Osteoblast (primary cell): ENCODE measurements around the gene PCK2. TPM values are rescaled to one million over a fixed set of nuclear protein-coding genes. Genes with fewer than 3 reads are reported as not detected.

Experiments
- DNase-seq: peaks from one replicate; pipeline ENCODE4 v3.0.0; 2011; ENCODE audit warnings: low spot score, mixed read lengths; ENCODE audit not compliant: insufficient read length; ENCODE audit errors: missing footprints
- H2AFZ ChIP-seq: 2 replicates; pipeline ENCODE4 v1.6.0; 2011; ENCODE audit warnings: mild to moderate bottlenecking, low read length
- H3K27ac ChIP-seq: 2 replicates; pipeline ENCODE4 v1.5.1; 2011; ENCODE audit warnings: mild to moderate bottlenecking, low read depth, low read length, moderate library complexity
- H3K27me3 ChIP-seq: 2 replicates; pipeline ENCODE4 v1.6.0; 2012; ENCODE audit warnings: mild to moderate bottlenecking, control low read depth, inconsistent platforms, low read length, moderate library complexity; ENCODE audit not compliant: insufficient read depth
- H3K36me3 ChIP-seq: 2 replicates; pipeline ENCODE4 v1.5.1; 2011; ENCODE audit warnings: mild to moderate bottlenecking, low read length, control low read depth, moderate library complexity; ENCODE audit not compliant: insufficient read depth
- H3K4me1 ChIP-seq: 2 replicates; pipeline ENCODE4 v1.5.1; 2011; ENCODE audit warnings: mild to moderate bottlenecking, low read length, control low read depth, moderate library complexity; ENCODE audit not compliant: insufficient read depth
- H3K4me2 ChIP-seq: 2 replicates; pipeline ENCODE4 v1.6.0; 2011; ENCODE audit warnings: mild to moderate bottlenecking, low read length; ENCODE audit not compliant: insufficient read depth
- H3K4me3 ChIP-seq: fragments of 200-600 bp; sonication (generic); 3 replicates; pipeline ENCODE4 v1.5.1; 2012; ENCODE audit warnings: mild to moderate bottlenecking, low read length, inconsistent platforms; ENCODE audit not compliant: insufficient read depth
- H3K79me2 ChIP-seq: 2 replicates; pipeline ENCODE4 v1.6.0; 2012; ENCODE audit warnings: mild to moderate bottlenecking, low read length, control low read depth, inconsistent platforms; ENCODE audit not compliant: insufficient read depth
- H3K9me3 ChIP-seq: 2 replicates; pipeline ENCODE4 v1.5.1; 2011; ENCODE audit warnings: low read depth, low read length, control low read depth
- H4K20me1 ChIP-seq: 2 replicates; pipeline ENCODE4 v1.6.0; 2012; ENCODE audit warnings: mild to moderate bottlenecking, low read length, control low read depth; ENCODE audit not compliant: insufficient read depth
- CTCF ChIP-seq: IDR thresholded peaks from 2 replicates; pipeline ENCODE4 v1.5.1; 2011; ENCODE audit warnings: mild to moderate bottlenecking, low read depth, low read length, moderate library complexity; ENCODE audit errors: extremely low read depth
- total RNA-seq: library from RNA; depleted of rRNA; stranded (reverse); fragments of >200 nt; gene quantifications from 2 replicates; pipeline ENCODE4 v1.2.3, GENCODE V29; 2012

The PCK2 gene
- total RNA-seq, 1 donor, result 35.1 TPM

- Histone ChIP-seq H3K4me3 (peak overlapping the region; percentile 68), H3K4me2 (peak overlapping the region; percentile 82), H3K27ac (no peak overlapping the region)
These were observed 12.3 kb upstream of the PCK2 start for GRCh38 chr14:24081739-24082211.

GRCh38 chr14:24082411-24083080 lies 11.6 kb upstream of the PCK2 start:
- peaks cover 40% of the 10 kb centered on the region for H3K27me3 ChIP-seq
- no peak overlapping the region for H2AFZ ChIP-seq
- TF ChIP-seq CTCF, result no peak
- no peaks in the 10 kb centered on the region for H3K9me3 ChIP-seq
- H3K4me3 ChIP-seq, result no peak overlapping the region
- H3K36me3 ChIP-seq, result no peaks in the 10 kb centered on the region
- peak; percentile 83 for DNase-seq
- no peaks in the 10 kb centered on the region for H3K79me2 ChIP-seq
- no peak overlapping the region for H3K4me2 ChIP-seq
- H4K20me1 ChIP-seq, result no peaks in the 10 kb centered on the region
- H3K4me1 ChIP-seq, result peaks cover 5% of the 10 kb centered on the region
- H3K27ac ChIP-seq, result no peak overlapping the region

More at GRCh38 chr14:24081739-24082211, 12.3 kb upstream of the PCK2 start:
- TF ChIP-seq CTCF, result no peak
- Histone ChIP-seq H3K36me3 (no peaks in the 10 kb centered on the region), H3K27me3 (peaks cover 40% of the 10 kb centered on the region), H3K9me3 (no peaks in the 10 kb centered on the region), H3K4me1 (peaks cover 5% of the 10 kb centered on the region), H3K79me2 (no peaks in the 10 kb centered on the region), H4K20me1 (no peaks in the 10 kb centered on the region), H2AFZ (no peak overlapping the region)
- peak; percentile 62 for DNase-seq

- Histone ChIP-seq H3K9me3 (no peaks in the 10 kb centered on the region), H3K79me2 (no peaks in the 10 kb centered on the region), H3K27me3 (peaks cover 38% of the 10 kb centered on the region), H3K4me2 (no peak overlapping the region), H3K27ac (no peak overlapping the region), H3K36me3 (no peaks in the 10 kb centered on the region), H4K20me1 (no peaks in the 10 kb centered on the region), H3K4me3 (no peak overlapping the region), H2AFZ (no peak overlapping the region), H3K4me1 (peaks cover 5% of the 10 kb centered on the region)
- no peak for DNase-seq
- TF ChIP-seq CTCF, result no peak
These were observed 10.6 kb upstream of the PCK2 start for GRCh38 chr14:24083462-24083861.

- Histone ChIP-seq H3K4me3 (no peak overlapping the region), H2AFZ (no peak overlapping the region), H3K36me3 (no peaks in the 10 kb centered on the region), H4K20me1 (no peaks in the 10 kb centered on the region), H3K27ac (no peak overlapping the region), H3K79me2 (no peaks in the 10 kb centered on the region), H3K4me2 (no peak overlapping the region), H3K27me3 (peaks cover 34% of the 10 kb centered on the region), H3K9me3 (no peaks in the 10 kb centered on the region), H3K4me1 (peaks cover 5% of the 10 kb centered on the region)
- peak; percentile 31 for DNase-seq
- TF ChIP-seq CTCF, result no peak
These were observed 9.7 kb upstream of the PCK2 start for GRCh38 chr14:24084440-24084839.
